ENCODE results near the gene INIP. TPM values are rescaled to one million over a fixed set of nuclear protein-coding genes. Genes with fewer than 3 reads are reported as not detected.

The INIP gene
- total and polyA plus RNA-seq, 12 donors: 4.5 to 18.9 (median 11.9) TPM

DNA sequence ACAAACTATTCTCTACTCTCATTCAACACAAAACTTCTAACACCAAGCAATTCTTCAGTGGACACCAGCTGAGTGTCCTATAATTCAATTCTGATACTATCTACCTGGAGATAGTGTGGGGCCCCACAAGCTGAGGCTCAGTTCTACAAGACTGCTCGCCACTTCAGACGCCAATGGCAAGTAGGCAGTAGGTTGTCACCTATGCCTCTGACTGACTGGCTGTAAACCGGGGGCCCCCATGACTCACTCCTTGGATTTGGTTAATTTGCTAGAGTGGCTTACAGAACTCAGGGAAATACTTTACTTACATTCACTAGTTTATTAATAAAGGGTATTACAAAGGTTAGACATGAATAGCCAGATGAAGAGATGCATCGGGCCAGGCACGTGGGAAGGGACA lies 21.5 kb downstream of the INIP start:
- ATAC-seq: no peak
- no peaks in the 10 kb centered on the region for H3K27me3 ChIP-seq
- WGBS, 2 donors: 97 to 98% methylated on average over 5 of the region's 5 CpGs
- DNase-seq: no peak
- no peak overlapping the region for H3K27ac ChIP-seq
- no peaks in the 10 kb centered on the region for H3K9me3 ChIP-seq
- TF ChIP-seq, protein P1, sequence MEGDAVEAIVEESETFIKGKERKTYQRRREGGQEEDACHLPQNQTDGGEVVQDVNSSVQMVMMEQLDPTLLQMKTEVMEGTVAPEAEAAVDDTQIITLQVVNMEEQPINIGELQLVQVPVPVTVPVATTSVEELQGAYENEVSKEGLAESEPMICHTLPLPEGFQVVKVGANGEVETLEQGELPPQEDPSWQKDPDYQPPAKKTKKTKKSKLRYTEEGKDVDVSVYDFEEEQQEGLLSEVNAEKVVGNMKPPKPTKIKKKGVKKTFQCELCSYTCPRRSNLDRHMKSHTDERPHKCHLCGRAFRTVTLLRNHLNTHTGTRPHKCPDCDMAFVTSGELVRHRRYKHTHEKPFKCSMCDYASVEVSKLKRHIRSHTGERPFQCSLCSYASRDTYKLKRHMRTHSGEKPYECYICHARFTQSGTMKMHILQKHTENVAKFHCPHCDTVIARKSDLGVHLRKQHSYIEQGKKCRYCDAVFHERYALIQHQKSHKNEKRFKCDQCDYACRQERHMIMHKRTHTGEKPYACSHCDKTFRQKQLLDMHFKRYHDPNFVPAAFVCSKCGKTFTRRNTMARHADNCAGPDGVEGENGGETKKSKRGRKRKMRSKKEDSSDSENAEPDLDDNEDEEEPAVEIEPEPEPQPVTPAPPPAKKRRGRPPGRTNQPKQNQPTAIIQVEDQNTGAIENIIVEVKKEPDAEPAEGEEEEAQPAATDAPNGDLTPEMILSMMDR (IDR thresholded peaks at IDR 0.05): no peak
- intact Hi-C loops (cut with DNase I): no loop called here
- peaks cover 0 to 86% (median 23%) of the 10 kb centered on the region in 9 donors for H3K36me3 ChIP-seq
- no peak overlapping the region for H3K4me3 ChIP-seq
- H3K4me1 ChIP-seq: peaks cover 0 to 6% (median 0%) of the 10 kb centered on the region in 9 donors

DNA sequence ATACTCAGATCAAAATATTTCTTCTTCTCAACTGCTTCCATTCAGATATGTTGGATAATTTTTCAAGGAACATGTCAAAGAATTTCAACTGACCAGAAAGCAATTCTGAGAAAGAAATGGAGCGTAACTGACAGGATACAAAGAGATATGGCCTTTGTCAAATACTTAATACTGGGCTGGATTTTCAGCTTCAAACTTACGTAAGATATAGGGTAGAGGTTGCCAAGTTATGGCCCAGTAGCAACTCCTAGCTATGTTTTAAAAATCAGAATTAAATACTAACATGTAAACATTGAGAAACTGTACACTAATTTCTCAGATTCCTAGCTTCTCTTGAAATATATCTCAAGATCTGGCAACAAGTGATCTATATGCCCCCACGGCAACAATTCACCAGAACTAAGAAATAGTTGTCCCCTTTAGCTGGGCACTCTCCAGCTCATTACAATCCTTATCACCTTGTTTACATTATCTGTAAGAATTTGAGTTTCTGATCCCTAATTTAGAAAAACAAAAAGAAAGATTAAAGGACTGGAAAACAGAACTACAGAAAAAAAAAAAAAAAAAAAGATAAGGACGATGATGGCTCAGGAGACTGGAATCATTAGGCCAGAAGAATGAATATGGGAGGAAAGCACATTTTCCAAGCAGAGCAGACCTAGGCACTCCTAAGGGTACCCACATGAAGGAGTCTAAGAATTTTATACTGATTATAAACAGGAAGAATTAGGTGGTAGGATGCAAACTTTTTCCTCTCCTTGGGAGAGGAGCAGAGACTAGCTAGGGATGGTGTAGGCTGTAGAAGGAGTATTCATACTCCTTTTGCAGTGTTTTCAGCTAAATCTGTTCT lies 23.0 kb downstream of the INIP start:
- Histone ChIP-seq H3K36me3 (peaks cover 0 to 89% (median 34%) of the 10 kb centered on the region in 9 donors), H3K27me3 (no peaks in the 10 kb centered on the region), H3K9me3 (no peaks in the 10 kb centered on the region), H3K27ac (no peak overlapping the region), H3K4me3 (no peak overlapping the region), H3K4me1 (peaks cover 0 to 6% (median 0%) of the 10 kb centered on the region in 9 donors)
- TF ChIP-seq, protein P1 (IDR thresholded peaks at IDR 0.05): no peak
- no peak for DNase-seq
- ATAC-seq: no peak
- WGBS, 2 donors: 78 to 80% methylated on average over 4 of the region's 4 CpGs
- intact Hi-C loops (cut with DNase I): no loop called here

DNA sequence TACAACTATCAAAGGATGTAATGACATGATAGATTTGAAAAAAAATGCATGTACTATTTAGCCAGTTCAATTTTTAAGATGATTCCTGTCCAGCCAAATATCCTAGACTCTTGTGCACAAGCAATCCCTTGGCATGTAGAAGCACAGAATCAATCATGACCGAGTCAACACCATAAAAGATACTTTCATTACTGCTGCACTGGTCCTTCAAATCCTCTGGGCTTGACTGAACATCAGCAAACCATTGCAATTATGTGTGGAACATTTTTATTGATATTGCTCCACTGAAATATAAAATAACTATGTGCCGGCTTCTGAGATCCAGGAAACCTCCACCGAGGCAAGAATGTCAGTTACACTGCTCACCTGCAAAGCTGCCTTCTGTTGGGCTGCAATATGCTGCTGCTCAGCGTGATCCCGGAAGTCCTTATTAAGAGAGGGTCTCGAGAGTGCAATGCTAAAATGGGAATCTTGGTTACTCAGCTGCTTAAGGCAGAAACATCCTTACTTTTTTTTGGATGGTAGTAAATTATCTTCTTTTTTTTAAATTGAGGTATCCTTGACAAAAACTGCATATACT lies 28.7 kb downstream of the INIP start:
- peaks cover 0 to under 1% (median 0%) of the 10 kb centered on the region in 9 donors for H3K4me1 ChIP-seq
- TF ChIP-seq, protein P1 (IDR thresholded peaks at IDR 0.05): no peak
- no peak overlapping the region for H3K27ac ChIP-seq
- DNase-seq (no peak), ATAC-seq (no peak)
- no peaks in the 10 kb centered on the region for H3K9me3 ChIP-seq
- H3K4me3 ChIP-seq: no peak overlapping the region
- no peaks in the 10 kb centered on the region for H3K27me3 ChIP-seq
- H3K36me3 ChIP-seq: peaks cover 0 to 99% (median 34%) of the 10 kb centered on the region in 9 donors
- 89 to 93% methylated on average over 6 of the region's 6 CpGs for WGBS, 2 donors
- intact Hi-C loops (cut with DNase I): no loop called here

DNA sequence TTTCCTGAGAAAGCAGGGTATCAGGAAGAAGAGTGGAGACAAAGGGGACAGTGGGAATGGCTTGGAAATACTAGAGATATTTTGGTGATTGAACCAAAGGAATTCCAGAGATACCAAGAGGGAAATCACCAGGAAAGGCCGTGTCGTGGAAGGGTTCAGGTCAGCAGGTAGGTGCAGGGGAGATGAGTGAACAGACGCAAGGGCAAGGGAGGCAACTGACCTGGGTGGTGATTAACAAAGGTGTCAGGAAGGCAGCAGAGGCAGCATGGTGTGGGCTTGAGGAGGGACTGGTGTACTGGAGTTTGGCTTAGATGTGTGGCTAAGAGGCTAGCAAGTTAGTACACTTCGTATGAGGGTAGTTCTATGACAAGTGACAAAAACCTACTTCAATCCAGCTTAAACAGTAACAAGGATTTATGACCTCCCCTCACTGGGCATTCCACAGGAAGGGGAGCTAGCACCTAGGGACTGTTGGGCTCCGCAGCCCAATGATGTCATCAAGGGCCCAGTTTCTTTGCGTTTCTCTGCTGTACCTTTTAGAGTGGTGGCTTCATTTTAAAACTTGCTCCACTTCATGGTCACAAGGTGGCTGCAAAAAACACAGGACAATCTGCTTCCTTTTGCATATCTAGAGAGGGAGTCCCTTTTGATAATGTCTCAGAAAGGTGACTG lies 37.0 kb downstream of the INIP start:
- no peak overlapping the region for H3K27ac ChIP-seq
- DNase-seq: no peak
- TF ChIP-seq, protein P1 (IDR thresholded peaks at IDR 0.05): no peak
- no peaks in the 10 kb centered on the region for H3K27me3 ChIP-seq
- no peak for ATAC-seq
- peaks cover 0 to 28% (median 10%) of the 10 kb centered on the region in 11 donors for H3K9me3 ChIP-seq
- intact Hi-C loops (cut with DNase I): no loop called here
- no peak overlapping the region for H3K4me3 ChIP-seq
- H3K4me1 ChIP-seq: no peaks in the 10 kb centered on the region
- 74 to 75% methylated on average over 6 of the region's 6 CpGs for WGBS, 2 donors
- H3K36me3 ChIP-seq: peaks cover 0 to 19% (median 0%) of the 10 kb centered on the region in 9 donors

Measured in heart right ventricle (tissue), 16 donors.